ENCODE data around the gene AP1S2. TPM values are rescaled to one million over a fixed set of nuclear protein-coding genes. Genes with fewer than 3 reads are reported as not detected.
A peak's percentile ranks its signal among the peaks of the same experiment; 100 is the strongest.
"Not testable (repeated sequence)": the region's sequence is repeated elsewhere in the genome, so short reads cannot be mapped to it uniquely, and the experiment has no call there.

The AP1S2 gene
- 160 TPM in 2 replicates for total RNA-seq (2014; rRNA removed; shearing (Covaris generic))

DNA sequence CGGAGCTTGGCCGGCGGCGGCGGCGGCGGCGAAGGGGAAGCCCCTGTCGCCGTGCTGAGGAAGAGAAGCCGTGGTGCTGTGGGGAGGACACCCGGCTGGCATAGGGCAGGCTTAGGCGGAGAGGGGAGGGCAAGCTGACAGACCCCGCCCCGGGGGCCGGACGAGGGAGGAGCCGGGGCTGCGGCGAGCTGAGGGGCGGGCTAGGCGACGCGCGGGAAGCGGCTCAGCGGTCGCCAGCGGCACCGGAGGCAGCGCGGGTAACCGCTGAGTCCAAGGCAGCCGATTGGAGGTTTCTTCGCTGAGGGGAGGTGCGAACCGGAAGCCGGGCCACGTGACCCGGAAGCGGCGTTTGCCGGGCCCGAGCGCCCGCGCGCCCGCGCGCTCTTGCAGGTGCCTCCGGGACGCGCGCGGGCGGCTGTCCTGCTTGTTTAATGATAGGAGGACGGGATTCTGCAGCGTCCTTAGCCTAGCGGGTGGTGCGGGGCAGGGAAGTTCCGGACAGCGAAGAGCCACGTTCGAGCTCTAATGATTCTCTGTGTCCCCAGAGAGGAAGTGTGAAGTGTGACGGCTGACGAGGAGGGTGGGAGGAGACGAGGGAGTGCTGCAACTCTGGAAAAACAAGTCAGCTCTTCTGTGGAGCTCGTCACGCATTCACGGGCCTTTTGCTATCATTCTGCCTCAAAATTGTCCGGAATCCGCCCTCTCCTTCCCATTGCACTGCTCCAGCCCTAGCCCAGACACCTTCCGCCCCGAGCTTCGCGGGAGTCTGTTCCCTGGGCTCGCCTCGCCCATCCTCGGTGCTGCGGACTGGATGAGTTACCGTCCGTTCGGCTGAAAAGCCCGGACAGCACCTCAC, at the start of gene AP1S2:
TSS of gene AP1S2 (minus strand) at position 102 of the 856 bp plus-strand sequence. CDS start 2,289 bp downstream, outside the sequence.
- peak; percentile 93 for DNase-seq (ENCODE audit: low read depth)

DNA sequence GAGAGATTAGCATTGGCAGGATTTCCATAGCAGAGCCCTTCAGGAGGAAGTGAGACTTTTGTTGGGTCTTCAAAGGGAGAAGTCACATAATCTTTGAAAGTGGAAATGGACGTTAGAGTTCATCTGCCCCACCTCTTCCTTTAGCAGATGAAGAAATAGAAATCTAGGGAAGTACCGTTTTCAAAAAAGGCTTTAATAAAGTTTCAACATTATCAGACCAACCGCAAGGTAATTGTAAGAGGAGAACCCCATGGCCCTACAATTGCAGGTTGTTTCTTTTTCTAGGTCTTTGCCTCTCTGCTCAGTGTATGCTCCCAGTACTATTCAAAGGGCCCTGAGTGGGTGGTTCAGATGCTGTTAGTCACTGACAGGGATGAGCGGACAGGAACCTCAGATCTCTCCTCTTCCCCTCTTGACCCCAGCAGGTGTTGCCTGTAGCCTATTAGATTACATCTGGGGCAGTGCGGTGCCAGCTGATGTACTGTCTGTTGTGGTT, 48.6 kb upstream of the AP1S2 start:
- DNase-seq (ENCODE audit: low read depth), result peak; percentile 53

DNA sequence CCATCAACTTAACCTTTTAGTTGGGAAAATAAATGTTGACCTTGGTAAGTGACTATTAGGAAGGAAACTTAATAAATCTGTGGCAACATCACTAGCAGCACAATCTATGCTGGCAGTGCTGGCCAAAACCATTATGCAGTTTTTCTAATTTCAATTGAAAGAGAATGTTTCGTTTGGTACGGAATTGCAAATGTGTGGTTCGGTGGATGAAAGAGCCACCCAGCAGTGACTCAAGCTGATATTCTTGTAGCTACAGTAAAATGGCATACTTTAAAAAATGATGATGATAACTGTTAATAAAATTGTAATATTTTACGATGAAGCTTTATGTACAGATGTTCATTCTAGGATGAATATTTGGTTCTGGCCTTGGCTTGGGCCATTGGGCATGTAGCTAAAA, 40.7 kb upstream of the AP1S2 start:
- no peak for DNase-seq (ENCODE audit: low read depth)

DNA sequence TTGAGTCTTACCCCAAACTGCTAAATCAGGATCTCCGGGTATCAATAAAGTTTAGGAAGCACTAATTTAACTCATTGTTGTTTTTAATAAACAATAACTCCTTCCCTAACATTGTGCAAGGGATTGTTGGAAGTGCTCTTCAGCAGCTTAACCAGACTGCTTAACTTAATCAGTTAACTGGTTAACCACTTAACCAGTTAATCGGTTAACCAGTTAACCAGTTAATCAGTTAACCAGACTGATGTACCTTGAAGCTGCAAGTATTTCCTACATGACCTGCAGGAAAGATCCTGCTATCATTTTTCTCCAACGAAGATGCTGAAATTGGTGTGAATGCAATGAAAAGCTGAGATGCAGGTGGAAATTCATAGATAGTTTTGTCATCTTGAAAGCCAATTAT, 40.1 kb upstream of the AP1S2 start:
- DNase-seq (ENCODE audit: low read depth), result no peak

DNA sequence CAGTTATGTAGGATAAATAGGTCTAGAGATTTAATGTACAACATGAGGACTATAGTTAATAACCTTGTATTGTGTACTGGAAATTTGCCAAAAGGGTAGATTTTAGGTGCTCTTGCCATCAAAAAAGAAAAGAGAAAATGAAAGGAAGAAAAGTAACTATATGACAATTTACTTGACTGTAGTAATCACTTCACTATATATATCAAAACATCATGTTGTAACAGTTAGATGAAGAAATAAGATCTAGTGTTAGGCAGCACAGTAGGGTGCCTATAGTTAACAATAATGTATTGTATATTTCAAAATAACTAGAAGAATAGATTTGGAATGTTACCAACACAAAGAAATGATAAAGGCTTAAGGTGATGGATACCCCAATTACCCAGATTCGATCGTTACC, 35.9 kb upstream of the AP1S2 start:
- DNase-seq (ENCODE audit: low read depth), result no peak

DNA sequence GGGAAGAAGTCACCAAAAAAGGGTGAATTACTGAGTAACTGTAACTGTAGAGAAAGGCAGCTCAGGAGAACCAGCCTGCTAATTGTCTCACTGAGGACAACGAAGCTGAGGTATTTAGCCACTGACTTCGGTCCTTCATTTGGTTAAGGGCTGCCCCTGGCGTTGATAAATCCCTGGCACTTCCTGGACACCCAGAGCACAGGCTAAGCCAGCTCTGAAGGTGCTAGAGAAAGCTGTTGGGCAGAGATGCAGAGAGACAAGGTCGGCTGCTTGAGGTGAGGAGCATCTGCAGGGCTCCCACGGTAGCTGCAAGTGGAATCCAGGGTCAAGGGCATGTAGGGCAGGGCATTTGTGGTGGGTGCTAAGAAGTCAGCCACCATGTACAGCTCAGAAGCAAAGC, 33.4 kb upstream of the AP1S2 start:
- no peak for DNase-seq (ENCODE audit: low read depth)

DNA sequence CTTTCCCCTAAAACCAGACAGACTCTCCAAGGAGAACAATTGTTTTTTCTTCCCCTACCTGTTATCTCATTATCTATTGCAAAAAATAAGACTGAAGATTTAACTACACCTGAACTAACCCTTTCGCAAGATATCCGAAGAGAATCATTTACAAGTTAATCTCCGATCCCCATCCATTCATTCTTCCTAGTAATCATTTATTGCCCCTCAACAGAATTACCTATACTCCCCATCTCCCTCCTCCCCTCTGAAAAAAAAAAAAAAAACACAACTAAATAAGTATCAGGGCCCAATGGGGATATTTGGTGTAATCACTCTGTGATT, 28.9 kb upstream of the AP1S2 start:
- no peak for DNase-seq (ENCODE audit: low read depth)

DNA sequence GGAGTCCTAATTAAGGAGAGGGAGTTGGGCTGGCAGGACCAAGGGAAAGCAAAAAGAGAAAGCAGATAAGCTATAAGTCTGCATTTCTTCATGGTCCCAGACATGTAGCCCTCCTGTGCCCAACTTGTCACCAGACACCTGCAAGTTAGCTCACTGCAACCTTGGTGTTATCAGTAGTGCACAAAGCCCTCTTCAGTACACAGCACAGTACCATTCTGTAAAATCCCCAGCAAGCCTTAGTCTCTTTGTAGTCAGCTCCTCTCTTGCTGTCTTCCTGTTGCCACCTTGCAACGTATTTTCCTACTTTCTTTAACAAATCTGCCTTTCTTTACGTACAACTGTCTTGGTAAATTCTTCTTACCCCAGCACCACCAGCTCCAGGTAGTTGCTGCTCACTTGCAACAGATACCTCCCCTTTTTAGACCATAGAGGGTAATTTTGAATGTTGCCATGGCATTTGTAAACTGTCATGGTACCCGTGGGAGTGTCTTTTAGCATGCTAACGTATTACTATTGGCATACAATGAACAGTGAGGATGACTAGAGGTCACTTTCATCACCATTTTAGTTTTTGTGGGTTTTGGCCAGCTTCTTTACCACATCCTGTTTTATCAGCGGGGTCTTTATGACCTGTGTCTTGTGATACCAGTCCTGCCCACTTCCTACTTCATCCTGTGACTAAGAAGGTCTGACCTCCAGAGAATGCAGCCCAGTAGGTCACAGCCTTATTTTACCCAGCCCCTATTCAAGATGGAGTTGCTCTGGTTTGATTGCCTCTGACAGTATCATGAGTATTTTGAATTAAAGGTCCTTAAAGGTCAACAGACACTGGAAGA, 28.3 kb upstream of the AP1S2 start:
- peak; percentile 83 for DNase-seq (ENCODE audit: low read depth)

DNA sequence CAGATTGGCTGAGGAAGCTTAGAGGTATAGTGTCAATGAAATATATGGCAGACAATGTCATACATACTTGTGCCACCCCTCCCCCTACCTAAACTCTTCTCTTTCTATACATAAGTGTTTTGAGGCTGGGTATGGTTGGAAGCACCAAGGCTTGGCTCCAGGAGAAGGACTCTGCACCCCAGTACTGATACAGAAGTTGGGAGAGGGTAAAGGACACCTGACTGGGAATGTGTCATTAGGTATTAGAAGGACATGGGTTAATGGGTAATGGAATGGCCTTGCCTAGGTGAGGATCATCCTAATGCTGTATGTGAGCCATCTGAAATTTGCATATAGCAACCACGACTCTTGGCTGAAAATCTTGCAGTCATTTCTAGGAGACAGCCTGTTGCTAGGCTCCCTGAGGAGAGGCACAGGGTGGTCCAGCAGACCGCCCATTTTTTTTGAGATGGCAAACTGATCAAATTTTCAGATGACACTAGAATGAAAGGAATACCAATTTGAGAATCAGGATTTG, 26.8 kb upstream of the AP1S2 start:
- no peak for DNase-seq (ENCODE audit: low read depth)

DNA sequence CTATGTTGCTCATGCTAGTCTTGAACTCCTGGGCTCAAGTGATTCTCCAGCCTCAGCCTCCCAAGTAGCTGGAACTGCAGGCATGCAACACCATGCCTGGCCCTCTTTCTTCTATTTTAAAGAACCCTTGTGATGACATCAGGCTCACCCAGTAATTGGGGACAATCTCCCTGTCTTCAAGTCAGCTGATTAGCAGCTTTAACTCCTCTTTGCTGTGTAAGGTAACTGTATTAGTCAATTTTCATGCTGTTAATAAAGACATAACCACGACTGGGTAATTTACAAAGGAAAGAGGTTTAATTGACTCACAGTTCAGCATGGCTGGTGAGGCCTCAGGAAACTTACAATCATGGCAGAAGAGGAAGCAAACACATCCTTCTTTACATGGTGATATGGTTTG, 23.3 kb upstream of the AP1S2 start:
- not testable (repeated sequence) for DNase-seq (ENCODE audit: low read depth)

DNA sequence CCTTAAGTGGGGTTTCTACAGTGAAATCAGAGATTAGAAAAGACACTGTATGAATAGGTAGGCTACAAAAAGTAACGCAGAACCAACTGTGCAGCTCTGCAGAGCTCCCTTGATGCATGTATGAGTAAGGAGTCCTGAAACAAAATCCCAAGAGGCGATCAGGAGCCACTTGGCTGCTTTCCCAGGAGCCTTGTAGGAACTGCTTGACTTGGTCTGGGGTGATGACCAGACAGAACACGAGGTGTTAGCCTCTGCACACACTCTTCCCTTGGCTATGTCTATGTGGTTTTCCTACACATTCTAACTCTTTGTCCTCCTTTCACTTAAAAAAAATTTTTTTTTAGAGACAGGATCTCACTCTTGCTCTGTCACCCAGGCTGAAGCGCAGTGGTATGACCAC, 22.8 kb upstream of the AP1S2 start:
- DNase-seq (ENCODE audit: low read depth), result peak; percentile 90

DNA sequence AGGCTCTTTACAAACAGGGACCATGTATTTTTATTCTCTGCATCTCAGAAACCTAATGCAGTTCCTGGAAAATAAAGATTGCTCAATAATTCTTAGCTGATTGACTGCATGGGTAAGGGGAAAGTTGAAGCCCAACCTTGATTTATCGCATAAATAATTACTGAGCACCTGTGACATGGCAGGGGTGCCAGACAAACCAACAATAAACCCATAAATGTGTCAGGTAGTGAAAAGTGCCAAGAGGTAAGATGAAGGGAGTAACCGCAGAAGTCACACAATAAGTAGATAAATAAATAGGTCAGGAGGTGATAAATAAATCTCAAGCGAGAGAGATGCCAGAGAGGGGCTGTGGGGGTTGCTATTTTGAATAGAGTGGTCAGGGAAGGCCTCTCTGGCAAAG, 20.1 kb upstream of the AP1S2 start:
- no peak for DNase-seq (ENCODE audit: low read depth)

DNA sequence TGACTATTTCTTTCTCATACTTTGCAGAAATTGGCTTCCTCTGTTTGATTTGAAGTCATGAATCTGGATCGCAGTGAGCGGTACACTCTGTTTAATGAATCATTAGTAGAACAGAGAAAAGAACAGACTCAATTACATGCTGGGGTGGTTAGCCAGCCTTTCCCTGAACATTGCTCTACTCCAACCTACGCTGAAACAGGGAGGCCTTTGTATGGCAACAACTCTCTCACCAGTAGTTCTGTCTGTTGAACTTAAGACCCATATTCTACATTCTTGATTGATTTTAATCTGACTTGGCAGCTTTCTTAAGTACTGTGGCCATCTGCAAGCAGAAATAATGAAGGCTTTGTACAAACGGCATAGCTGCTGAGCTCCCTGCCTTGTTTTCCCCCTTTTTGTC, 19.0 kb upstream of the AP1S2 start:
- DNase-seq (ENCODE audit: low read depth), result peak; percentile 28

DNA sequence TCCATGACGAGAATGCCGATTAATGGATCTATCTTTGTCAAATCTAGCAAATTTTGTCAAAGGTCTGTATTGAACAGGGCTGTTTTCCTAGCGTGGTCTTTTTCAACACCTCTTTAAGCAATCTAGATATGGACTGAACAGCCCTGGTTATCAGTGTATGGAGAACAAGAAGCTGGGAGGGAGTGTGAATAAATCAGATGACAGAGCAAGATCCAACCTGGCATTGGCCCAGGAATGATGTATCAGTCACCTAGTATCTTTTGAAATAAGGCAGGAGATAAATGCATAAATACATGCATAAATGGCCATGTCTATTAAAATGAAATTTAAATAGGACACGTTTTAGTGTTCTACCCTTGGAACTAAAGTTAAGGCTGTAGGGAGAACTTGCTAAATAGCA, 15.7 kb upstream of the AP1S2 start:
- no peak for DNase-seq (ENCODE audit: low read depth)

DNA sequence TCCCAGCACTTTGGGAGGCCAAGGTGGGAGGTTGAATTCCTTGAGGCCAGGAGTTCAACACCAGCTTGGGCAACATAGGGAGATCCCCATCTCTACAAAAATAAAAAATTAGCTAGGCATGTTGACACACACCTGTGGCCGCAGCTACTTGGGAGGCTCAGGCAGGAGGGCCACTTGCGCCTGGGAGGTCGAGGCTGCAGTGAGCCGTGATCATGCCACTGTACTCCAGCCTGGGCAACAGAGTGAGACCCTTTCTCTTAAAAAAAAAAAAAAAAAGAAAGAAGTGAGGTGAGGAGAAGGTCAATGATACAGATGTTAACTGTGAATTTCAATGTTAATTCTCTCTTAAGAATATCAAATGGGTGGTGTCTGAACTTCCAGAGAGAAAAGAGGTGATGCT, 15.1 kb upstream of the AP1S2 start:
- no peak for DNase-seq (ENCODE audit: low read depth)

DNA sequence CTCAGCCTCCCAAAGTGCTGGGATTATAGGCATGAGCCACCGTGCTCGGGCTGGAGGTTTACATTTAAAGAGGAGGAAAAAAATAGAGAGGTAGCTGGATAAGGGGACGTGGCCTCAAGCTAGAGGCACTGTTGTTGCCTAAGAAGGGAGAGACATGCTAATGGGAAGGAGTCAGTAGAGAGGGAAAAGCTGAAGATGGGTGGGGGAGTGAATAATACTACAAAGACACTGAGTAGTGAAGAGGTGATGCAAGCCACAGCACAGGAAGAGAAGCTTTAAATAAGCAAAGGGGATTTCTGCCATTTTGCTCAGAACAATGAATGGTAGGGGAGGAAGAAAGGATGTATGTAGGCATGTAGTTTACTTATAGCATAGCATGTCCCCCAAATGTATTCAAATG, 11.5 kb upstream of the AP1S2 start:
- no peak for DNase-seq (ENCODE audit: low read depth)

DNA sequence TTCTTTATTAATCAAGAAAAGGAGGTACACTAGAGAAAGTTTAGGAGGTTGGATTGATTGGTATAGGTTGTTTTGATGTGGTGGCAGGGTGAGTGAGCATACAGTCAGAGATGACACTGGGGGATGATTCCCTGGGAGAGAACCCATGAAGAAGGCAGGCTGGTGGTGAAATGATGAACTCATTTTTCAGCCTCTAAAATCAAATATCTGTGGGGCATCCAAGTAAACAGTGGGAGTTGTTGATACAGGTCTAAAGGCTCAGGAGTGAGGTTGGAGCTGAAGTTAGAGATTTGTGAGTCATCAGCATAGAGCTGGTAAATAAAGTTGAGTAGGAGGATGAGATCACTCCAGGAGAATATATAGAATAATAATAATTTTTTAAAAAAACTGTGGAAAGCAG, 10.0 kb upstream of the AP1S2 start:
- DNase-seq (ENCODE audit: low read depth), result no peak

DNA sequence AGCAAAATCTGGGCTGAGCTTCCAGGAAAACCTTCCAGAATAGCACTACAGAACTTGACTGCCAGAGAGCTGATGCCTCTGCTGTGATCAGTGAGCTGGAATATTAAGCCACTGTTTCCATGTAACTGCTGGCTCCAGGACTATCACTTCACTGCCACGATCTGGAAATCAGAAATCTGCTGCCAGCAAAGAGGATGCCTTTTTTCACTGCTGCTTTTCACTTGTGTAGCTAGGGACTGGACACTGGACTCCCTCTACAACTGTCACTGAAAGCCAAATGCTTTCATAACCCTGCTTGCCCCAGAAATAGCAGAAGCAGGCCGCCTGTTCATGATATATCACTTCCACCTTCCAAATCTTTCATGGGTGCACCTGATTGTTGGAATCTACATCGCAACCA, 9.4 kb upstream of the AP1S2 start:
- no peak for DNase-seq (ENCODE audit: low read depth)

DNA sequence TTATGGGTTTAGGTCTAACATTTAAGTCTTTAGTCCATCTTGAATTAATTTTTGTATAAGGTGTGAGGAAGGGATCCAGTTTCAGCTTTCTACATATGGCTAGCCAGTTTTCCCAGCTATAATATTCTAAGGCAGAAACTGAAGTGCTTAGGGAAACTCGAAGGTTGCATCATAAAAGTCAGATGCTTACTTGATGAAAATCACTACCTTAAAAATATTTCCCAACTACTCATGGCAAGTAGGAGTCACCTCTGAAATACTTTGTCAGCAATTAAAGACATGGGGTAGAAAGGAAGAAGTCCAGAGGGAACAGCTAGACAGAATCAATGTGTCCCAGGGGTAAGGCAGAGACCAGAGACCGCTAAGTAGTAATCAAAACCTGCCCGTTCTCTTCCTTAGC, 6.3 kb upstream of the AP1S2 start:
- DNase-seq (ENCODE audit: low read depth), result no peak

DNA sequence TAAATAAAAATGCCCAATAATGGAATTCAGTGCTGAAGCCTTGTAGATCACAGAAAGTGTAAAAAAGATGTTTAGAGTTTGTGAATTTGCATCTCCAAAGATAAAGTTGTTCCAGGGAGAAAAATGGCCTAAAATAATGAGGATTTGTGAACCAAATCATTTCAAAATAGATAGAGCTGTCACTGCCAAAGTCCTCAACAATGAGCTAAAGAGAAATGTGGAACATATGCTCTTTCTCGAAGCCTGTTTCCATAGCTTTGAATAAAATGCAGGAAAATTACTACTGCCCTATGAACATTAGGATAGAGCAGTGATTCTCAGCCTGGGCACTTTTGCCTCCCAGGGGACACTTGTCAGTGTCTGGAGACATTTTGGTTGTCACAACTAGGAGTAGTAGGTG, 3.4 kb upstream of the AP1S2 start:
- DNase-seq (ENCODE audit: low read depth), result no peak

DNA sequence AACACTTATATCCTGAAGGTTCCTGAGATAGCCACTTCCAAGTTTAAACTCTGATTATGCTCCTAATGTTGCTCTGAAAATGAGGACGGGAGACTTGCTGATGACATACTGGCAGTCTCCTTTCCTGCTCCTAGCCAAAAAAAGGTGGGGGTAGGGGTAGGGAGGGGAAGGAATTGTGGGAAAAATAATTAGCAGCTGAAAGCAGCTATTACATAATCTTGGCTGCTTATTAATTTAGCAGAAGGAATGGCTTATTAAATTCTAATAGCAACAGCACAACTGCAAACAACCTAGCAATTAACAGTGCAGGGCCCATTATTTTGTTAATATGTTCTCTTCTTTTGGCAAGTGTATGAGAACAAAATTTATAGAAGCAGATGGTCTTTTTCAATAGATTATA, 2.0 kb upstream of the AP1S2 start:
- DNase-seq (ENCODE audit: low read depth), result no peak

DNA sequence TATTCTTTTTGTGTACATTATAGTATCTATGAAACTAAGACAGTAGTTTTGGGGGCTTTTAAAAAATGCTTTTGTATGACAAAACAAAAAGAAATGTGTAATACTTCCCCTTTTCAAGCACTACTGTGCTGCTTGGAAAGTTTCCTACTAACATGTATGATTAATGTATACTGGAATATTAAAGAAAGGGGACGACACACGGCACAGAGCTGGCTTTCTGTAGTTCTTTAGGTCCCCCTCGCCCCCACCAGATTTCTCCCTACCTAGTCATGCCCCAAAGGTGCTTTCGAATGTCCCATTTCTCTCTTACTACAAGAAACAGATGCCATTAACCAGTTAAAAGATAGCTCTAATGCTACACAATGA, 1.6 kb upstream of the AP1S2 start:
- no peak for DNase-seq (ENCODE audit: low read depth)

All from RPMI7951 (cell line).